OCI-LY3 (cell line): ENCODE data around the gene GPR162.
"Not testable (repeated sequence)": the region's sequence is repeated elsewhere in the genome, so short reads cannot be mapped to it uniquely, and the experiment has no call there.

Source experiments
- H2AFZ ChIP-seq: fragments of 200-600, 300-600 bp; shearing (Covaris generic); 2 replicates; pipeline ENCODE4 v1.6.0; 2014; ENCODE audit warnings: antibody characterized with exemption, low read depth, low read length
- H3K27ac ChIP-seq: fragments of 200-600, 300-600 bp; sonication (generic); 2 replicates; pipeline ENCODE4 v1.5.1; 2014; ENCODE audit warnings: mild to moderate bottlenecking, low read length, moderate library complexity, mixed read lengths
- H3K27me3 ChIP-seq: fragments of 200-600, 300-600 bp; sonication (generic); 2 replicates; pipeline ENCODE4 v1.6.1; 2014; ENCODE audit warnings: low read depth, low read length, mixed read lengths
- H3K36me3 ChIP-seq: fragments of 200-600, 300-600 bp; sonication (generic); replicated peaks from 2 replicates; pipeline ENCODE3; 2014; ENCODE audit warnings: low read depth, low read length, mixed read lengths
- H3K4me1 ChIP-seq: fragments of 300-600, 200-600 bp; sonication (generic); 2 replicates; pipeline ENCODE4 v1.6.1; 2014; ENCODE audit warnings: low read length, mixed read lengths
- H3K4me2 ChIP-seq: fragments of 200-600, 300-600 bp; sonication (generic); 2 replicates; pipeline ENCODE4 v1.6.1; 2014; ENCODE audit warnings: low read length, mixed read lengths
- H3K4me3 ChIP-seq: fragments of 300-600, 200-600 bp; sonication (generic); 2 replicates; pipeline ENCODE4 v1.5.1; 2014; ENCODE audit warnings: antibody characterized with exemption, mild to moderate bottlenecking, low read length, moderate library complexity
- H3K79me2 ChIP-seq: fragments of 300-600, 200-600 bp; shearing (Covaris generic); 2 replicates; pipeline ENCODE4 v1.6.1; 2014; ENCODE audit warnings: mild to moderate bottlenecking, low read length, mixed read lengths
- H3K9ac ChIP-seq: fragments of 300-600, 200-600 bp; shearing (Covaris generic); 2 replicates; pipeline ENCODE4 v1.6.0; 2014; ENCODE audit warnings: mild to moderate bottlenecking, low read length, moderate library complexity
- H3K9me3 ChIP-seq: fragments of 200-600, 300-600 bp; shearing (Covaris generic); 2 replicates; pipeline ENCODE4 v1.6.1; 2014; ENCODE audit warnings: low read length, mixed read lengths; ENCODE audit not compliant: insufficient read depth
- H4K20me1 ChIP-seq: fragments of 200-600, 300-600 bp; sonication (generic); 2 replicates; pipeline ENCODE4 v1.6.1; 2016; ENCODE audit warnings: low read length, mixed read lengths; ENCODE audit not compliant: insufficient read depth
- CTCF ChIP-seq: fragments of 200-600, 300-600 bp; sonication (generic); IDR thresholded peaks from 2 replicates; pipeline ENCODE4 v1.5.1; 2014; ENCODE audit warnings: antibody characterized with exemption, low read length, low read depth
- EZH2phosphoT487 ChIP-seq: fragments of 200-600 bp; shearing (Covaris generic); IDR thresholded peaks from 2 replicates; pipeline ENCODE4 v1.6.1; 2018; ENCODE audit warnings: antibody characterized with exemption, mixed run types, low read depth

The GPR162 gene

GRCh38 chr12:6861391-6861790 lies 39.8 kb downstream of the GPR162 start:
- Histone ChIP-seq H3K9me3 (no peaks in the 10 kb centered on the region), H4K20me1 (no peaks in the 10 kb centered on the region), H3K4me3 (no peak overlapping the region), H3K79me2 (no peaks in the 10 kb centered on the region), H2AFZ (no peak overlapping the region), H3K4me1 (peaks cover under 1% of the 10 kb centered on the region), H3K4me2 (no peak overlapping the region), H3K36me3 (peaks cover 55% of the 10 kb centered on the region), H3K27ac (no peak overlapping the region), H3K27me3 (no peaks in the 10 kb centered on the region), H3K9ac (no peak overlapping the region)
- no peak for TF ChIP-seq CTCF
- TF ChIP-seq EZH2phosphoT487, result no peak

DNA sequence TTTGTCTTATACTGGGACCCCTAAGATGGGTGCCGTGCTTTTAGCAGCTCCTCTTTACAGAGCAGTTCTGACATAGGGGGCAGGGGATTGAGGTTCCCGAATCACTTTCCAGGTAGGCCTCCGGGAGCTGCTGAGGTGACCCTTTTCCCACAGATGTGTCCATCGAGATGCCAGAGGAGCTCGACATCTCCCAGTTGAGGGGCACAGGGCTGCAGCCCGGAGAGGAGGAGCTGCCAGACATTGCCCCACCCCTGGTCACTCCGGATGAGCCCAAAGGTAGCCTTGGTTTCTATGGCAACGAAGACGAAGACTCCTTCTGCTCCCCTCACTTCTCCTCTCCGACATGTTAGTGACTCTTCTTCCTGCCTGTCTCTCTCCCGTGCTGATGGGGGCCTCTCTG lies 41.4 kb downstream of the GPR162 start:
- TF ChIP-seq CTCF, result no peak
- no peak for TF ChIP-seq EZH2phosphoT487
- Histone ChIP-seq H3K27me3 (no peaks in the 10 kb centered on the region), H3K79me2 (peaks cover 7% of the 10 kb centered on the region), H3K9me3 (no peaks in the 10 kb centered on the region), H3K4me2 (no peak overlapping the region), H3K36me3 (peaks cover 46% of the 10 kb centered on the region), H2AFZ (no peak overlapping the region), H4K20me1 (peaks cover under 1% of the 10 kb centered on the region; the same call in 1 of the 2 replicates), H3K4me3 (no peak overlapping the region), H3K27ac (no peak overlapping the region), H3K9ac (no peak overlapping the region), H3K4me1 (peaks cover 7% of the 10 kb centered on the region)

GRCh38 chr12:6863586-6864321 lies 42.1 kb downstream of the GPR162 start:
- H3K27me3 ChIP-seq, result no peaks in the 10 kb centered on the region
- no peak overlapping the region for H3K4me3 ChIP-seq
- H2AFZ ChIP-seq, result no peak overlapping the region
- no peak overlapping the region for H3K27ac ChIP-seq
- no peak overlapping the region for H3K9ac ChIP-seq
- peaks cover 47% of the 10 kb centered on the region for H3K36me3 ChIP-seq
- TF ChIP-seq CTCF (no peak), EZH2phosphoT487 (no peak)
- peaks cover 7% of the 10 kb centered on the region for H4K20me1 ChIP-seq
- H3K9me3 ChIP-seq, result no peaks in the 10 kb centered on the region
- peaks cover 14% of the 10 kb centered on the region for H3K79me2 ChIP-seq
- no peak overlapping the region for H3K4me2 ChIP-seq
- peaks cover 11% of the 10 kb centered on the region for H3K4me1 ChIP-seq

GRCh38 chr12:6865307-6865706 lies 43.7 kb downstream of the GPR162 start:
- Histone ChIP-seq H3K36me3 (peaks cover 53% of the 10 kb centered on the region), H4K20me1 (peaks cover 20% of the 10 kb centered on the region), H3K4me1 (peaks cover 23% of the 10 kb centered on the region), H3K79me2 (peaks cover 25% of the 10 kb centered on the region)
- not testable (repeated sequence) for H3K9ac ChIP-seq, H3K4me2 ChIP-seq, H2AFZ ChIP-seq, H3K27me3 ChIP-seq, H3K4me3 ChIP-seq, H3K9me3 ChIP-seq, H3K27ac ChIP-seq
